GM23248 (cell line): ENCODE data around the gene FAM43A.

Source experiments
- EZH2 ChIP-seq: fragments of 200-600 bp; sonication (generic); IDR thresholded peaks from 2 replicates; pipeline ENCODE4 v1.6.1; 2018; ENCODE audit warnings: antibody characterized with exemption, mild to moderate bottlenecking; ENCODE audit not compliant: insufficient read depth, poor library complexity, severe bottlenecking
- EZH2phosphoT487 ChIP-seq: fragments of 200-600 bp; sonication (generic); IDR thresholded peaks from 2 replicates; pipeline ENCODE4 v1.6.1; 2018; ENCODE audit warnings: antibody characterized with exemption, moderate library complexity, mild to moderate bottlenecking, low read depth; ENCODE audit not compliant: insufficient read depth

GRCh38 chr3:194696702-194697101 lies 11.0 kb downstream of the FAM43A start:
- no peak for TF ChIP-seq EZH2
- no peak for TF ChIP-seq EZH2phosphoT487
